MCF 10A (cell line): ENCODE measurements around the gene RTCB. TPM values are rescaled to one million over a fixed set of nuclear protein-coding genes. Genes with fewer than 3 reads are reported as not detected.
A peak's percentile ranks its signal among the peaks of the same experiment; 100 is the strongest.

Experiments used
- BruUV-seq: library from RNA; stranded (reverse); fragments of 400-500 nt; replicated peaks from 2 replicates; lab custom pipeline; 2021; lab: Mats Ljungman, UMichigan
- CTCF ChIA-PET: fragments of 300-600 bp; sonication (Branson Sonifier 250); formaldehyde crosslinking; extraction: SDS; loops from one replicate; lab custom pipeline; 2021; ENCODE audit warnings: antibody characterized with exemption, inconsistent platforms; lab: Yijun Ruan, JAX
- POLR2A ChIA-PET: fragments of 300-600, 350-650 bp; sonication (Branson Sonifier 250); formaldehyde crosslinking; extraction: SDS; loops from one replicate; lab custom pipeline; 2020; ENCODE audit warnings: antibody characterized with exemption, inconsistent platforms; lab: Yijun Ruan, JAX
- DNase-seq: peaks from one replicate; pipeline ENCODE4 v3.0.0-alpha.2; 2018; ENCODE audit not compliant: unreplicated experiment
- H3K27ac Mint-ChIP-seq: one replicate; pipeline ENCODE4 v1.8.0; 2022; ENCODE audit warnings: mild to moderate bottlenecking, low read depth, mixed read lengths; ENCODE audit not compliant: unreplicated experiment
- H3K27me3 Mint-ChIP-seq: one replicate; pipeline ENCODE4 v1.8.0; 2022; ENCODE audit warnings: mixed read lengths; ENCODE audit not compliant: insufficient read depth, unreplicated experiment
- H3K36me3 Mint-ChIP-seq: one replicate; pipeline ENCODE4 v1.8.0; 2022; ENCODE audit warnings: mild to moderate bottlenecking, moderate library complexity, mixed read lengths; ENCODE audit not compliant: insufficient read depth, unreplicated experiment
- H3K4me1 Mint-ChIP-seq: one replicate; pipeline ENCODE4 v1.8.0; 2022; ENCODE audit warnings: mixed read lengths; ENCODE audit not compliant: insufficient read depth, unreplicated experiment
- H3K4me3 Mint-ChIP-seq: one replicate; pipeline ENCODE4 v1.8.0; 2022; ENCODE audit warnings: mild to moderate bottlenecking, moderate library complexity, mixed read lengths; ENCODE audit not compliant: unreplicated experiment
- H3K9me3 Mint-ChIP-seq: one replicate; pipeline ENCODE4 v1.8.0; 2022; ENCODE audit warnings: mixed read lengths; ENCODE audit not compliant: unreplicated experiment
- CTCF ChIP-seq: fragments of 200-600 bp; IDR thresholded peaks from one replicate; pipeline ENCODE4 v1.8.0; 2022; ENCODE audit warnings: antibody characterized with exemption, mild to moderate bottlenecking; ENCODE audit not compliant: unreplicated experiment
- intact Hi-C: fragments of 100-400 bp; cut with micrococcal nuclease; formaldehyde crosslinking; loops from 2 replicates; pipeline ENCODE4 v1.14.1; 2022
- total RNA-seq: library from RNA; stranded (reverse); gene quantifications from 2 replicates; pipeline ENCODE4 v1.2.3, GENCODE V29; 2022

The RTCB gene
- total RNA-seq, 1 experiment from 2014 or later = 93.4 TPM

DNA sequence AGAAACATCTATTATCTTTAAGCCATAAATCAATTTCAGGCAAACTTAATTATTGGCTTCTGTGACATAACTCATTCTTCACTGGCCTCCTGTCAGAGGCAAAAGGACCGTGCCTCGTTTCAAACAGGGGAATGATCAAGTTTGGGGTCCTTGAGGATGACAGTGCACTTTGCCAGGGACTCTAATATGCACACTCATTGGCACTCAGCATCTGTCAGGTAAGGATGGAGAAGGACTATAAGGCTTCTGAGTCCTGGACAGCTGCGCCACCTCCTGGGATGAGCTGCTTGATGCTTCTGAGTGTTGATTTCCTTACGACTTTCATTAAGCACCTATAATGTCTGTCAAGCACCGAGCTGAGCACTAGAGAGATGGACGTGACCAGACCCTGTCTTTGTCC is 32.0 kb upstream of the RTCB start:
- TF ChIP-seq CTCF = peak; percentile 31
- H3K27me3 Mint-ChIP-seq = no peaks in the 10 kb centered on the region
- H3K4me3 Mint-ChIP-seq = no peak overlapping the region
- no peak overlapping the region for H3K27ac Mint-ChIP-seq
- ChIA-PET POLR2A (interaction anchor here (1.9 kb wide), 1 partner anchor 9 kb away, joined by 8 read pairs; no protein-coding TSS in a partner anchor), CTCF (interaction anchor here (0.5 to 3.6 kb wide), 15 partner anchors 9 to 791 kb away, joined by 3 to 23 read pairs (median 4); partner anchors contain the start of gene RTCB)
- no TSS peak for BruUV-seq
- DNase-seq = peak; percentile 25
- intact Hi-C loops = loop anchor here (1.0 kb wide), 1 partner anchor 341 kb away; no protein-coding TSS in a partner anchor
- H3K9me3 Mint-ChIP-seq = no peaks in the 10 kb centered on the region
- H3K4me1 Mint-ChIP-seq = peaks cover 4% of the 10 kb centered on the region
- no peaks in the 10 kb centered on the region for H3K36me3 Mint-ChIP-seq

GRCh38 chr22:32430352-32430751 is 18.3 kb upstream of the RTCB start:
- no peaks in the 10 kb centered on the region for H3K4me1 Mint-ChIP-seq
- no peaks in the 10 kb centered on the region for H3K36me3 Mint-ChIP-seq
- no peak overlapping the region for H3K27ac Mint-ChIP-seq
- BruUV-seq = no TSS peak
- H3K9me3 Mint-ChIP-seq = no peaks in the 10 kb centered on the region
- no peak for TF ChIP-seq CTCF
- peaks cover 73% of the 10 kb centered on the region for H3K27me3 Mint-ChIP-seq
- ChIA-PET CTCF (no interaction called here), POLR2A (interaction anchor here (1.1 to 1.7 kb wide), 2 partner anchors 18 to 43 kb away, joined by 4 to 7 read pairs; partner anchors contain the start of gene RTCB)
- no peak overlapping the region for H3K4me3 Mint-ChIP-seq
- intact Hi-C loops = no loop called here
- DNase-seq = no peak

- DNase-seq = no peak
- H3K4me1 Mint-ChIP-seq = no peaks in the 10 kb centered on the region
- H3K4me3 Mint-ChIP-seq = no peak overlapping the region
- H3K27me3 Mint-ChIP-seq = peaks cover 80% of the 10 kb centered on the region
- CTCF ChIA-PET = no interaction called here
- H3K9me3 Mint-ChIP-seq = no peaks in the 10 kb centered on the region
- BruUV-seq = no TSS peak
- H3K27ac Mint-ChIP-seq = no peak overlapping the region
- intact Hi-C loops = no loop called here
- POLR2A ChIA-PET = no interaction called here
- no peaks in the 10 kb centered on the region for H3K36me3 Mint-ChIP-seq
- no peak for TF ChIP-seq CTCF
Observed at GRCh38 chr22:32426881-32427280, 14.8 kb upstream of the RTCB start.

DNA sequence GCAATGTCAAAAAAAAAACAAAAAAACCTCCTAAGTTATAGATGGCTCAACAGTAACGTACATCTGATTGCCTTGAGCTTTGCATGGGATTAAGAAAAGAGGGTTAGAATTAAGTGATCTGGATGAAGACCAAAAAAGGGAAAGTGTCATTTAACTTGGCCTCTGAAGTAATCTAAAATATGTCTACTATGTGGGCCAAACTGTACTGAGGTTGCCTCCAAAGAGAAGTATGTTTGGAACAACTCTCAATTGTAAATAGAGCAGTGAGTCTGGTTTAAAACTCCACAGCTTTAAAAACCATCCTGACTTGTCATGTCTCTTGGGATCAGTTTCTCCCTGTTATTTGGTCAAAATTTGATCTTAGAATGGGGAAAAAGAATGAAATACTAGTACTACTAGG is 11.6 kb upstream of the RTCB start:
- H3K4me3 Mint-ChIP-seq = no peak overlapping the region
- CTCF ChIA-PET = interaction anchor here (0.6 to 1.0 kb wide), 2 partner anchors 20 to 74 kb away, joined by 4 to 5 read pairs; no protein-coding TSS in a partner anchor

More for the DNA sequence above, 11.6 kb upstream of the RTCB start:
- no peaks in the 10 kb centered on the region for H3K36me3 Mint-ChIP-seq
- no peak overlapping the region for H3K27ac Mint-ChIP-seq
- H3K4me1 Mint-ChIP-seq = no peaks in the 10 kb centered on the region
- intact Hi-C loops = no loop called here
- no peak for DNase-seq
- no TSS peak for BruUV-seq
- POLR2A ChIA-PET = no interaction called here
- H3K27me3 Mint-ChIP-seq = peaks cover 71% of the 10 kb centered on the region
- no peaks in the 10 kb centered on the region for H3K9me3 Mint-ChIP-seq
- TF ChIP-seq CTCF = no peak
